Caki2 (cell line): Measurements from ENCODE around the gene HOXD9. TPM values are rescaled to one million over a fixed set of nuclear protein-coding genes. Genes with fewer than 3 reads are reported as not detected.

Experiments
- DNase-seq: peaks from one replicate; pipeline ENCODE4 v3.0.0-alpha.2; 2015; ENCODE audit warnings: low read depth
- in situ Hi-C: cut with HindIII; loops from 2 replicates; pipeline ENCODE4 v1.10.0; 2016; ENCODE audit warnings: low sequenced_read_pairs, low pct_unique_long_range_greater_than_20kb, mixed read lengths
- total RNA-seq: library from RNA; depleted of rRNA; stranded (reverse); fragments of >200 nt; shearing (Covaris generic); gene quantifications from 2 replicates; pipeline ENCODE4 v1.2.3, GENCODE V29; 2014; ENCODE audit warnings: low replicate concordance

HOXD9 gene
- total RNA-seq, 1 experiment from 2014 or later: 9.5 TPM

- in situ Hi-C loops: no loop called here
- DNase-seq: peak; percentile 49
Observed at GRCh38 chr2:176096243-176096985, 26.1 kb upstream of the HOXD9 start.

GRCh38 chr2:176096986-176097819, 25.3 kb upstream of the HOXD9 start:
- peak; percentile 78 for DNase-seq
- in situ Hi-C loops: no loop called here

GRCh38 chr2:176097820-176098365, 24.6 kb upstream of the HOXD9 start:
- no peak for DNase-seq
- in situ Hi-C loops: no loop called here

- in situ Hi-C loops: no loop called here
- DNase-seq: no peak
Observed at GRCh38 chr2:176098366-176099158, 24.0 kb upstream of the HOXD9 start.

- in situ Hi-C loops: no loop called here
Observed at GRCh38 chr2:176099159-176099727, 23.3 kb upstream of the HOXD9 start.

GRCh38 chr2:176099728-176100546, 22.6 kb upstream of the HOXD9 start, which contains the start of gene HOXD12:
HOXD12 (plus strand) TSS chr2:176099795; CDS start chr2:176099802, 7 bp downstream.
- in situ Hi-C loops: no loop called here
- DNase-seq: no peak

More at GRCh38 chr2:176099159-176099727, 23.3 kb upstream of the HOXD9 start:
- DNase-seq: no peak

GRCh38 chr2:176100547-176101140, 21.9 kb upstream of the HOXD9 start:
- in situ Hi-C loops: no loop called here

GRCh38 chr2:176101216-176101830, 21.2 kb upstream of the HOXD9 start:
- in situ Hi-C loops: no loop called here

More at GRCh38 chr2:176100547-176101140, 21.9 kb upstream of the HOXD9 start:
- DNase-seq: no peak

GRCh38 chr2:176101842-176102241, 20.7 kb upstream of the HOXD9 start:
- no peak for DNase-seq
- in situ Hi-C loops: no loop called here

More at GRCh38 chr2:176101216-176101830, 21.2 kb upstream of the HOXD9 start:
- DNase-seq: no peak

- in situ Hi-C loops: no loop called here
- DNase-seq: no peak
Observed at GRCh38 chr2:176102309-176102866, 20.1 kb upstream of the HOXD9 start.

- in situ Hi-C loops: no loop called here
Observed at GRCh38 chr2:176103194-176103593, 19.3 kb upstream of the HOXD9 start.

GRCh38 chr2:176103742-176104315, 18.7 kb upstream of the HOXD9 start:
- in situ Hi-C loops: no loop called here
- DNase-seq: no peak

More at GRCh38 chr2:176103194-176103593, 19.3 kb upstream of the HOXD9 start:
- DNase-seq: no peak

- peak; percentile 61 for DNase-seq
- in situ Hi-C loops: no loop called here
Observed at GRCh38 chr2:176104316-176105077, 18.0 kb upstream of the HOXD9 start.

- in situ Hi-C loops: no loop called here
- DNase-seq: no peak
Observed at GRCh38 chr2:176105078-176105729, 17.3 kb upstream of the HOXD9 start.
